ENCODE data around the gene SP4.
"Not testable (repeated sequence)": the region's sequence is repeated elsewhere in the genome, so short reads cannot be mapped to it uniquely, and the experiment has no call there.

Gene SP4

GRCh38 chr7:21533646-21534045 is 105.8 kb downstream of the SP4 start:
- not testable (repeated sequence) for DNase-seq

- not testable (repeated sequence) for DNase-seq
These were observed 108.7 kb downstream of the SP4 start for GRCh38 chr7:21536445-21537118.

GRCh38 chr7:21538936-21539495 is 111.1 kb downstream of the SP4 start:
- DNase-seq = no peak

- DNase-seq = no peak
These were observed 115.1 kb downstream of the SP4 start, which contains the start of gene DNAH11 for GRCh38 chr7:21542891-21543527. DNAH11 (plus strand) TSS chr7:21543039; CDS start chr7:21543246, 207 bp downstream.

- no peak for DNase-seq
These were observed 115.8 kb downstream of the SP4 start for GRCh38 chr7:21543528-21544302.

- DNase-seq = no peak
These were observed 116.4 kb downstream of the SP4 start for GRCh38 chr7:21544303-21544656.

GRCh38 chr7:21544715-21545114 is 116.8 kb downstream of the SP4 start:
- no peak for DNase-seq

GRCh38 chr7:21547501-21547900 is 119.6 kb downstream of the SP4 start:
- no peak for DNase-seq

- DNase-seq = no peak
These were observed 120.6 kb downstream of the SP4 start for GRCh38 chr7:21548491-21548890.

- DNase-seq = no peak
These were observed 122.2 kb downstream of the SP4 start for GRCh38 chr7:21550076-21550475.

GRCh38 chr7:21550821-21551531 is 123.1 kb downstream of the SP4 start:
- no peak for DNase-seq

GRCh38 chr7:21562385-21562784 is 134.5 kb downstream of the SP4 start:
- DNase-seq = no peak

Data from NK-92 treated with Interleukin-12 subunit alpha and Interleukin-12 subunit beta, amount 100 ng/mL, for 24 hours (cell line).